Measurements from ENCODE around the gene CRIM1.

Gene CRIM1

GRCh38 chr2:36351291-36351690 lies 4.3 kb upstream of the CRIM1 start:
- H3K9me3 ChIP-seq (ENCODE audit: control insufficient read depth in 2 of 2, low read length in 2 of 2): no peaks in the 10 kb centered on the region
- no peak overlapping the region for H3K4me3 ChIP-seq (ENCODE audit: low read length in 2 of 2)
- H3K27ac ChIP-seq (ENCODE audit: low read depth in 2 of 2, low read length in 2 of 2): no peak overlapping the region
- H3K4me1 ChIP-seq (ENCODE audit: control insufficient read depth in 2 of 2, insufficient read depth in 2 of 2, low read length in 2 of 2): peaks cover 0 to 6% of the 10 kb centered on the region in 2 donors
- H3K27me3 ChIP-seq (ENCODE audit: control insufficient read depth in 2 of 2, insufficient read depth in 2 of 2, low read length in 2 of 2): no peaks in the 10 kb centered on the region
- no peaks in the 10 kb centered on the region for H3K36me3 ChIP-seq (ENCODE audit: control insufficient read depth in 2 of 2, insufficient read depth in 2 of 2, low read length in 2 of 2)
- no peak overlapping the region for H3K9ac ChIP-seq (ENCODE audit: low read depth in 1 of 2, low read length in 2 of 2)

DNA sequence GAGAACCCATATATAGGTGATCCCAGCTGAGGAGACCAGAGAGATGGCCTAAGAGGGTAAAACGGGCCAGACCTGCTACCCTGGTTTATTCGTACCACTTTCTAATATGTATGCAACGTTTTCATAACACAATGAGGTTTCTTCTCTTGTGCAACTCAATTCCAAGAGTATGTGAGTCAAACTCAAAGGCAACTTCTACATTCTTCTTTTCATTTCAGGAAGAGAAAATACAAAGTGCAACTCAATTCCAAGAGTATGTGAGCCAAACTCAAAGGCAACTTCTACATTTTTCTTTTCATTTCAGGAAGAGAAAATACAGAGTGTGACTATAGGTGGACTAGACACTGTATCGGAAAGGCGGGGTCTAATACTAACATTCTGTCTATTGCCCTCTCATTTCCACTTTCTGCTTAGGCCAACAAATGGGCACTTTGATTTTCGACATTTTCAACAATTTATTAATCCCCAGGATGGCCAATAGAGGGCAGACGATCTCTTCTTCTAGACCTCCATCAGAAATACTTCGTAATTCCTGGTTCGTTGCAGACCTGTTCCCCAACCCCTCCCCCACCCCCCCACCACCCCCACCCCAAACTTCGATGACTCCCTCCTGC lies 3.7 kb upstream of the CRIM1 start:
- Histone ChIP-seq H3K36me3 (ENCODE audit: control insufficient read depth in 2 of 2, insufficient read depth in 2 of 2, low read length in 2 of 2) (no peaks in the 10 kb centered on the region), H3K27ac (ENCODE audit: low read depth in 2 of 2, low read length in 2 of 2) (no peak overlapping the region), H3K27me3 (ENCODE audit: control insufficient read depth in 2 of 2, insufficient read depth in 2 of 2, low read length in 2 of 2) (no peaks in the 10 kb centered on the region), H3K9me3 (ENCODE audit: control insufficient read depth in 2 of 2, low read length in 2 of 2) (no peaks in the 10 kb centered on the region), H3K9ac (ENCODE audit: low read depth in 1 of 2, low read length in 2 of 2) (no peak overlapping the region), H3K4me3 (ENCODE audit: low read length in 2 of 2) (no peak overlapping the region), H3K4me1 (ENCODE audit: control insufficient read depth in 2 of 2, insufficient read depth in 2 of 2, low read length in 2 of 2) (peaks cover 0 to 6% of the 10 kb centered on the region in 2 donors)

- Histone ChIP-seq H3K27me3 (ENCODE audit: control insufficient read depth in 2 of 2, insufficient read depth in 2 of 2, low read length in 2 of 2) (no peaks in the 10 kb centered on the region), H3K27ac (ENCODE audit: low read depth in 2 of 2, low read length in 2 of 2) (no peak overlapping the region), H3K9ac (ENCODE audit: low read depth in 1 of 2, low read length in 2 of 2) (no peak overlapping the region), H3K9me3 (ENCODE audit: control insufficient read depth in 2 of 2, low read length in 2 of 2) (no peaks in the 10 kb centered on the region), H3K4me3 (ENCODE audit: low read length in 2 of 2) (no peak overlapping the region), H3K36me3 (ENCODE audit: control insufficient read depth in 2 of 2, insufficient read depth in 2 of 2, low read length in 2 of 2) (no peaks in the 10 kb centered on the region), H3K4me1 (ENCODE audit: control insufficient read depth in 2 of 2, insufficient read depth in 2 of 2, low read length in 2 of 2) (peaks cover 6 to 9% of the 10 kb centered on the region in 2 donors)
Observed at GRCh38 chr2:36352701-36353100, 2.9 kb upstream of the CRIM1 start.

- H3K4me3 ChIP-seq (ENCODE audit: low read length in 2 of 2): peak overlapping the region; percentile 66 to 71
- no peaks in the 10 kb centered on the region for H3K27me3 ChIP-seq (ENCODE audit: control insufficient read depth in 2 of 2, insufficient read depth in 2 of 2, low read length in 2 of 2)
- H3K4me1 ChIP-seq (ENCODE audit: control insufficient read depth in 2 of 2, insufficient read depth in 2 of 2, low read length in 2 of 2): peaks cover 21 to 27% of the 10 kb centered on the region in 2 donors
- peak overlapping the region; percentile 68 to 69 for H3K9ac ChIP-seq (ENCODE audit: low read depth in 1 of 2, low read length in 2 of 2)
- peak overlapping the region; percentile 62 to 80 for H3K27ac ChIP-seq (ENCODE audit: low read depth in 2 of 2, low read length in 2 of 2)
- H3K36me3 ChIP-seq (ENCODE audit: control insufficient read depth in 2 of 2, insufficient read depth in 2 of 2, low read length in 2 of 2): no peaks in the 10 kb centered on the region
- H3K9me3 ChIP-seq (ENCODE audit: control insufficient read depth in 2 of 2, low read length in 2 of 2): no peaks in the 10 kb centered on the region
Observed at GRCh38 chr2:36354811-36355150, 797 bp upstream of the CRIM1 start.

DNA sequence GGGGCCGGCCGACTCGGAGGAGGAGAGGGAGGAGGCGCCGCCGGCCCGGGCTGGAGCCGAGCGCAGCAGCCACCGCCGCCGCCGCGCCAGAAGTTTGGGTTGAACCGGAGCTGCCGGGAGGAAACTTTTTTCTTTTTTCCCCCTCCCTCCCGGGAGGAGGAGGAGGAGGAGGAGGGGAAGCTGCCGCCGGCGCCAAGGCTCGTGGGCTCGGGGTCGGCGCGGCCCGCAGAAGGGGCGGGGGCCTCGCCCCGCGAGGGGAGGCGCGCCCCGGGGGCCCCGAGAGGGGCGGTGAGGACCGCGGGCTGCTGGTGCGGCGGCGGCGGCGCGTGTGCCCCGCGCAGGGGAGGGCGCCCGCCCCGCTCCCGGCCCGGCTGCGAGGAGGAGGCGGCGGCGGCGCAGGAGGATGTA lies 316 bp downstream of the CRIM1 start:
- Histone ChIP-seq H3K27ac (ENCODE audit: low read depth in 2 of 2, low read length in 2 of 2) (peak overlapping the region; percentile 83 to 85), H3K27me3 (ENCODE audit: control insufficient read depth in 2 of 2, insufficient read depth in 2 of 2, low read length in 2 of 2) (no peaks in the 10 kb centered on the region), H3K4me1 (ENCODE audit: control insufficient read depth in 2 of 2, insufficient read depth in 2 of 2, low read length in 2 of 2) (peaks cover 21 to 37% of the 10 kb centered on the region in 2 donors), H3K9ac (ENCODE audit: low read depth in 1 of 2, low read length in 2 of 2) (peak overlapping the region; percentile 71 to 89), H3K4me3 (ENCODE audit: low read length in 2 of 2) (peak overlapping the region; percentile 73 to 89), H3K9me3 (ENCODE audit: control insufficient read depth in 2 of 2, low read length in 2 of 2) (no peaks in the 10 kb centered on the region), H3K36me3 (ENCODE audit: control insufficient read depth in 2 of 2, insufficient read depth in 2 of 2, low read length in 2 of 2) (no peaks in the 10 kb centered on the region)

DNA sequence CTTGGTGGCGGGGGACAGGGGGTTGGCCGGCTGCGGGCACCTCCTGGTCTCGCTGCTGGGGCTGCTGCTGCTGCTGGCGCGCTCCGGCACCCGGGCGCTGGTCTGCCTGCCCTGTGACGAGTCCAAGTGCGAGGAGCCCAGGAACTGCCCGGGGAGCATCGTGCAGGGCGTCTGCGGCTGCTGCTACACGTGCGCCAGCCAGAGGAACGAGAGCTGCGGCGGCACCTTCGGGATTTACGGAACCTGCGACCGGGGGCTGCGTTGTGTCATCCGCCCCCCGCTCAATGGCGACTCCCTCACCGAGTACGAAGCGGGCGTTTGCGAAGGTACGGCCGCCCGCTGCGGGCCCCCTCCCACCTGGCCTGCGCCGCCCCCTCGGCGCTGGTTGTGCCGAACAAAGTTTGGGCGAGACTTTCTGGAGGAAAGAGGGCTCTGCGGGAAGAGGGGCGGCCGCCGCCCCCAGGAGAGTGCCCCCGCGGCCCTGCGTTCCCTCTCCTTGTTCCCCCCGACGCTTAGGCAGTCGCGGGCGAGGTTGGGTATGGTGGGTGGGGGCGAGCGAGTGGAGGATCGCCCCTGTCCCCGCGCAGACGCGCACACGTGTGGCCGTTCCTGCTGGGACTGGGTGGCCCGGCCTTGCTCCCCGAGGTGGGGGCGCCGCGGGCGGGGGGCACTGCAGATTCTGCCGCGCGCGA lies 866 bp downstream of the CRIM1 start:
- H3K4me1 ChIP-seq (ENCODE audit: control insufficient read depth in 2 of 2, insufficient read depth in 2 of 2, low read length in 2 of 2): peaks cover 21 to 43% of the 10 kb centered on the region in 2 donors
- peak overlapping the region; percentile 71 to 89 for H3K9ac ChIP-seq (ENCODE audit: low read depth in 1 of 2, low read length in 2 of 2)
- no peaks in the 10 kb centered on the region for H3K36me3 ChIP-seq (ENCODE audit: control insufficient read depth in 2 of 2, insufficient read depth in 2 of 2, low read length in 2 of 2)
- no peaks in the 10 kb centered on the region for H3K27me3 ChIP-seq (ENCODE audit: control insufficient read depth in 2 of 2, insufficient read depth in 2 of 2, low read length in 2 of 2)
- peak overlapping the region; percentile 83 to 85 for H3K27ac ChIP-seq (ENCODE audit: low read depth in 2 of 2, low read length in 2 of 2)
- no peaks in the 10 kb centered on the region for H3K9me3 ChIP-seq (ENCODE audit: control insufficient read depth in 2 of 2, low read length in 2 of 2)
- peak overlapping the region; percentile 73 to 89 for H3K4me3 ChIP-seq (ENCODE audit: low read length in 2 of 2)

DNA sequence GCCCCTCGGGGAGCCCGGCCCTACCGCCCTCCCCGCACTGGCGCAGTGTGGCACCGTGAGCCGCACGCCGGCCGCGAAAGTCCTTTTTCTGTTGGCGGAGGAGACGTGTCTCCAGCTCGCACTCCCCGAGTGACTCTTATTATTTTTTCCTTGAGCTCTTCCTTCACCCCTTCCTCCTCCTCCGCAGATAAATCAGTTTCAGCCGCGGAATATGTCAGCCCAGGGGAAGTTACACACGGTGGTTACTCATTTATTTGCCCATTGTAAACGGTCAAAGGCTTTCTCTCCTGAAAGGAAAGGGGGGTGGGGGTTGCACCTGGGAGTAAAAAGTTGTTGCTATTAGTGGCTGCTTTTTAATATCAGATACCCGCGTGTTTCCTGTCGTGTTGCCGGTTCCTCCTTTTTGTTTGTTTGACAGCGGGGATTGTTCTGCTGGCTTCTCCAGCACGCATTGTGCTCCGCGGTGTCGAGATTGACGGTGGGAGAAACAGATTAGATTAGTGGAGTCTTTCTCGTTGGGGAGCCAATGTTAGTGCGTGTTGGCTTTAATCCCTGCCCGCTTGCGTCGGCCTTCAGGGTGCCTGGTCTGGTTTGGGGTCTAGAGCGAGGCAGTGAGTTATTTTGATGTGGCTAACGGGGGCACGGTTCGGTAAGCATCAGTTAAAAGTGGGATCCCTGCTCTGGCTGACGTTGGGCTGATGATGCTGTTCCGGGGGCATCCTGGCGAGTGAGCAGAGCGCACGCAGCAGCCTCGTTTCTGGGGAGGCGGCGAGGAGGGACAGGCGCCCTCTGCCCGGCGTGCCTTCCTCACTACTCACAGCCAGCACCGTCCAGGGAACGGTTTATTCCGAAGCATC lies 1.6 kb downstream of the CRIM1 start:
- Histone ChIP-seq H3K9ac (ENCODE audit: low read depth in 1 of 2, low read length in 2 of 2) (peak overlapping the region; percentile 71 to 89), H3K36me3 (ENCODE audit: control insufficient read depth in 2 of 2, insufficient read depth in 2 of 2, low read length in 2 of 2) (no peaks in the 10 kb centered on the region), H3K27ac (ENCODE audit: low read depth in 2 of 2, low read length in 2 of 2) (peak overlapping the region; percentile 83 to 85), H3K4me3 (ENCODE audit: low read length in 2 of 2) (peak overlapping the region; percentile 73 to 89), H3K4me1 (ENCODE audit: control insufficient read depth in 2 of 2, insufficient read depth in 2 of 2, low read length in 2 of 2) (peaks cover 21 to 46% of the 10 kb centered on the region in 2 donors), H3K27me3 (ENCODE audit: control insufficient read depth in 2 of 2, insufficient read depth in 2 of 2, low read length in 2 of 2) (no peaks in the 10 kb centered on the region), H3K9me3 (ENCODE audit: control insufficient read depth in 2 of 2, low read length in 2 of 2) (no peaks in the 10 kb centered on the region)

- H3K36me3 ChIP-seq (ENCODE audit: control insufficient read depth in 2 of 2, insufficient read depth in 2 of 2, low read length in 2 of 2): no peaks in the 10 kb centered on the region
- peak overlapping the region; percentile 73 to 89 for H3K4me3 ChIP-seq (ENCODE audit: low read length in 2 of 2)
- H3K27me3 ChIP-seq (ENCODE audit: control insufficient read depth in 2 of 2, insufficient read depth in 2 of 2, low read length in 2 of 2): no peaks in the 10 kb centered on the region
- H3K9ac ChIP-seq (ENCODE audit: low read depth in 1 of 2, low read length in 2 of 2): peak overlapping the region; percentile 71 to 89
- H3K4me1 ChIP-seq (ENCODE audit: control insufficient read depth in 2 of 2, insufficient read depth in 2 of 2, low read length in 2 of 2): peaks cover 24 to 50% of the 10 kb centered on the region in 2 donors
- no peaks in the 10 kb centered on the region for H3K9me3 ChIP-seq (ENCODE audit: control insufficient read depth in 2 of 2, low read length in 2 of 2)
- peak overlapping the region; percentile 83 to 85 for H3K27ac ChIP-seq (ENCODE audit: low read depth in 2 of 2, low read length in 2 of 2)
Observed at GRCh38 chr2:36357847-36358659, 2.5 kb downstream of the CRIM1 start.

DNA sequence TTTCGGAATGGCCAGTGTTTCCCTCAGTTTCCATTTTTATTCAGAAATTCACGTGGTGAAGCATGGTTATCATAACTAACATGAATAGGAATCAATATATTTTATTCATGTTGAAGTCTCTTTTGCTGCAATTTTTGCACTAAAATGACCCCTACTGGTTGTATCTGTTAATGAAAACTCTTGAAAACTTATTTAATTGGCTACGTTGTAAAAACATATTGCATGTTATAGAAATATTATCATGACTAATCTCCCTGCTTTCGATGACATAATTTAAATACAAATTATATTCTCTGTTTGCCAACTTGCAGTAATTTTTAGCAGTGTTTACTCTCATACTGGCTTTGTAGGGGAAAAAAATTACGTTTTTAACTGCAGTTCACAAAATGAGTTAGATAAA lies 3.5 kb downstream of the CRIM1 start:
- H3K9ac ChIP-seq (ENCODE audit: low read depth in 1 of 2, low read length in 2 of 2): peak overlapping the region in 1 of 2 donors; percentile 26
- peaks cover 24 to 50% of the 10 kb centered on the region in 2 donors for H3K4me1 ChIP-seq (ENCODE audit: control insufficient read depth in 2 of 2, insufficient read depth in 2 of 2, low read length in 2 of 2)
- H3K27ac ChIP-seq (ENCODE audit: low read depth in 2 of 2, low read length in 2 of 2): no peak overlapping the region

More for the DNA sequence above, 3.5 kb downstream of the CRIM1 start:
- no peaks in the 10 kb centered on the region for H3K9me3 ChIP-seq (ENCODE audit: control insufficient read depth in 2 of 2, low read length in 2 of 2)
- no peaks in the 10 kb centered on the region for H3K27me3 ChIP-seq (ENCODE audit: control insufficient read depth in 2 of 2, insufficient read depth in 2 of 2, low read length in 2 of 2)
- H3K4me3 ChIP-seq (ENCODE audit: low read length in 2 of 2): peak overlapping the region in 1 of 2 donors; percentile 89
- H3K36me3 ChIP-seq (ENCODE audit: control insufficient read depth in 2 of 2, insufficient read depth in 2 of 2, low read length in 2 of 2): no peaks in the 10 kb centered on the region

Data from mucosa of rectum (tissue), 2 donors.